WTC11 (cell line): Measurements from ENCODE around the gene KCTD16.

ENCODE experiments used
- AFF4 ChIP-seq: sonication (generic); formaldehyde crosslinking; IDR thresholded peaks from 2 replicates; pipeline ENCODE4 v1.8.1; 2023; ENCODE audit warnings: mild to moderate bottlenecking, missing genetic modification reagents, borderline replicate concordance
- ATF1 ChIP-seq: sonication (generic); formaldehyde crosslinking; IDR thresholded peaks from 2 replicates; pipeline ENCODE4 v1.8.1; 2023; ENCODE audit warnings: mild to moderate bottlenecking, moderate library complexity, missing genetic modification reagents
- CREB1 ChIP-seq: sonication (generic); formaldehyde crosslinking; IDR thresholded peaks from 2 replicates; pipeline ENCODE4 v1.8.0; 2023; ENCODE audit warnings: mild to moderate bottlenecking, missing genetic modification reagents
- CTCF ChIP-seq: fragments of 200-600 bp; IDR thresholded peaks from 2 replicates; pipeline ENCODE4 v1.8.0; 2022; ENCODE audit warnings: antibody characterized with exemption
- FOXJ3 ChIP-seq: sonication (generic); formaldehyde crosslinking; IDR thresholded peaks from 2 replicates; pipeline ENCODE4 v1.9.0; 2021; ENCODE audit warnings: missing genetic modification reagents, mild to moderate bottlenecking, borderline replicate concordance
- JUN ChIP-seq: sonication (generic); formaldehyde crosslinking; IDR thresholded peaks from 2 replicates; pipeline ENCODE4 v1.8.0; 2023; ENCODE audit warnings: mild to moderate bottlenecking, missing genetic modification reagents
- TP53 ChIP-seq: sonication (generic); formaldehyde crosslinking; IDR thresholded peaks from 2 replicates; pipeline ENCODE4 v1.8.1; 2023; ENCODE audit warnings: mild to moderate bottlenecking, missing genetic modification reagents
- ZNF281 ChIP-seq: sonication (generic); formaldehyde crosslinking; IDR thresholded peaks from 2 replicates; pipeline ENCODE4 v1.8.0; 2023; ENCODE audit warnings: mild to moderate bottlenecking, missing genetic modification reagents

- TF ChIP-seq CTCF = no peak
- no peak for TF ChIP-seq JUN (CRISPR knock-in tag)
- no peak for TF ChIP-seq ATF1 (CRISPR knock-in tag)
- TF ChIP-seq ZNF281 = no peak
- no peak for TF ChIP-seq CREB1
- no peak for TF ChIP-seq FOXJ3
- no peak for TF ChIP-seq AFF4 (CRISPR knock-in tag)
- TF ChIP-seq TP53 (CRISPR knock-in tag) = no peak
These were observed 38.7 kb downstream of the KCTD16 start for GRCh38 chr5:144209361-144209760.
